K562 (cell line): ENCODE data around the gene NECTIN4. TPM values are rescaled to one million over a fixed set of nuclear protein-coding genes. Genes with fewer than 3 reads are reported as not detected.

Source experiments
- ATAC-seq: fragments of 200-7000 bp; cut with Tn5 transposase; 3 replicates; pipeline ENCODE4 v1.9.1; 2020; ENCODE audit warnings: moderate library complexity
- BruUV-seq: library from RNA; stranded (reverse); fragments of 400-500 nt; replicated peaks from 2 replicates; lab custom pipeline; 2021; lab: Mats Ljungman, UMichigan
- CTCF ChIA-PET: fragments of 300-600 bp; formaldehyde crosslinking; extraction: SDS; loops from one replicate; lab custom pipeline; 2021; ENCODE audit warnings: low intra/inter-chr PET ratio; lab: Yijun Ruan, JAX
- POLR2A ChIA-PET: fragments of 300-600, 350-650 bp; sonication (Branson Sonifier 250); formaldehyde crosslinking; extraction: SDS; loops from one replicate; lab custom pipeline; 2021; ENCODE audit warnings: antibody characterized with exemption, inconsistent platforms; lab: Yijun Ruan, JAX
- DNase-seq, 4 experiments: peaks; one replicate each; pipeline versions ENCODE4 v3.0.0 to v3.0.0-alpha.2; 2011 to 2018; ENCODE audit warnings: low spot score in 3 of 4, mixed read lengths in 3 of 4; ENCODE audit errors: extremely low read depth in 1 of 4
- FAIRE-seq: peaks from 2 replicates; lab custom pipeline; 2011; peaks lifted over from hg19 to GRCh38; lab: Jason Lieb, UNC
- H2AFZ ChIP-seq: 2 replicates; pipeline ENCODE4 v1.6.0; 2011; ENCODE audit warnings: low read depth, low read length, control low read depth, inconsistent platforms
- H3K27ac ChIP-seq: fragments of 200-600 bp; 3 replicates; pipeline ENCODE4 v1.8.0; 2011; ENCODE audit warnings: low read depth, mild to moderate bottlenecking, control low read depth, inconsistent platforms, low read length, moderate library complexity, mixed read lengths; ENCODE audit errors: extremely low read depth
- H3K27me3 ChIP-seq, 2 experiments: fragments of 300-600 bp in 1 of 2; 2 replicates in 1 of 2; 3 replicates in 1 of 2; pipeline versions ENCODE4 v1.6.0 to v1.8.0; 2011; ENCODE audit warnings: inconsistent platforms in 2 of 2, low read length in 2 of 2, mild to moderate bottlenecking in 1 of 2, mixed read lengths in 1 of 2, moderate library complexity in 1 of 2; ENCODE audit not compliant: control insufficient read depth in 2 of 2, insufficient read depth in 2 of 2
- H3K36me3 ChIP-seq: fragments of 300-600 bp; 3 replicates; pipeline ENCODE4 v1.8.0; 2011; ENCODE audit warnings: mild to moderate bottlenecking, low read length, inconsistent platforms; ENCODE audit not compliant: control insufficient read depth, insufficient read depth
- H3K4me1 ChIP-seq, 2 experiments: fragments of 200-600 bp in 1 of 2; replicated peaks in 1 of 2; 2 replicates in 1 of 2; 3 replicates in 1 of 2; pipeline versions ENCODE4 v1.5.1 to v1.8.0; 2011; ENCODE audit warnings: inconsistent platforms in 2 of 2, low read length in 2 of 2, mild to moderate bottlenecking in 1 of 2, mixed read lengths in 1 of 2, moderate library complexity in 1 of 2; ENCODE audit not compliant: control insufficient read depth in 2 of 2, insufficient read depth in 2 of 2
- H3K4me2 ChIP-seq: 2 replicates; pipeline ENCODE4 v1.6.1; 2011; ENCODE audit warnings: low read length, control low read depth, inconsistent platforms, mixed read lengths; ENCODE audit not compliant: insufficient read depth
- H3K4me3 ChIP-seq: fragments of 200-600 bp; sonication (generic), shearing (Covaris generic); 2 replicates; pipeline ENCODE4 v1.5.1; 2016; ENCODE audit warnings: control low read depth, inconsistent platforms
- H3K79me2 ChIP-seq: fragments of 200-600 bp; 3 replicates; pipeline ENCODE4 v1.8.0; 2011; ENCODE audit warnings: low read length, inconsistent platforms; ENCODE audit not compliant: control insufficient read depth, insufficient read depth
- H3K9ac ChIP-seq, 2 experiments: 2 replicates each; pipeline versions ENCODE4 v1.6.0 to v1.6.1; 2011; ENCODE audit warnings: low read depth in 2 of 2, low read length in 2 of 2, control low read depth in 1 of 2, inconsistent platforms in 1 of 2, mild to moderate bottlenecking in 1 of 2, mixed read lengths in 1 of 2; ENCODE audit not compliant: insufficient read depth in 1 of 2
- H3K9me1 ChIP-seq: one replicate; pipeline ENCODE4 v1.6.0; 2011; ENCODE audit warnings: inconsistent platforms, mild to moderate bottlenecking, low read length, moderate library complexity; ENCODE audit not compliant: control insufficient read depth, insufficient read depth
- H3K9me3 ChIP-seq: replicated peaks from 2 replicates; pipeline ENCODE4 v1.5.1; 2011; ENCODE audit warnings: low read depth, low read length, inconsistent platforms; ENCODE audit not compliant: control insufficient read depth, insufficient read depth
- H4K20me1 ChIP-seq: replicated peaks from 2 replicates; pipeline ENCODE4 v1.6.1; 2011; ENCODE audit warnings: low read length, inconsistent platforms, mixed read lengths; ENCODE audit not compliant: control insufficient read depth, insufficient read depth
- ARID1B ChIP-seq: fragments of 450-650 bp; IDR thresholded peaks from 2 replicates; pipeline ENCODE4 v1.6.1; 2016; ENCODE audit warnings: antibody characterized with exemption, mild to moderate bottlenecking, inconsistent platforms
- DACH1 ChIP-seq: fragments of 450-650 bp; IDR thresholded peaks from 2 replicates; pipeline ENCODE4 v1.6.1; 2018; ENCODE audit not compliant: partially characterized antibody
- ETS1 ChIP-seq: conservative IDR thresholded peaks from 2 replicates; pipeline ENCODE4 v1.6.1; 2011; ENCODE audit warnings: low read depth, mild to moderate bottlenecking, low read length; ENCODE audit not compliant: control insufficient read depth
- ETV1 ChIP-seq: fragments of 450-650 bp; conservative IDR thresholded peaks from 2 replicates; pipeline ENCODE4 v1.6.1; 2016; ENCODE audit warnings: missing genetic modification characterization, control low read depth, low read depth, missing compliant biosample characterization
- HOXB6 ChIP-seq: fragments of 250-450 bp; sonication (Bioruptor Pico); IDR thresholded peaks from 2 replicates; pipeline ENCODE4 v1.5.1; 2022; ENCODE audit warnings: mild to moderate bottlenecking, borderline replicate concordance
- MEIS2 ChIP-seq: fragments of 450-650 bp; IDR thresholded peaks from 2 replicates; pipeline ENCODE4 v1.6.1; 2014; ENCODE audit warnings: mild to moderate bottlenecking; ENCODE audit not compliant: partially characterized antibody
- NR3C1 ChIP-seq: sonication (generic); formaldehyde crosslinking; IDR thresholded peaks from 2 replicates; pipeline ENCODE4 v1.8.1; 2022; ENCODE audit warnings: missing genetic modification reagents
- SREBF1 ChIP-seq: fragments of 150-350 bp; IDR thresholded peaks from 2 replicates; pipeline ENCODE4 v1.6.1; 2014; ENCODE audit warnings: antibody characterized with exemption, low read depth, low read length, borderline replicate concordance
- TRIM28 ChIP-seq: fragments of 450-650 bp; IDR thresholded peaks from 2 replicates; pipeline ENCODE4 v1.6.1; 2017
- WHSC1 ChIP-seq: IDR thresholded peaks from one replicate; pipeline ENCODE4 v1.6.1; 2012; ENCODE audit warnings: low read length, control low read depth, inconsistent platforms
- XRCC3 ChIP-seq: fragments of 450-650 bp; IDR thresholded peaks from 2 replicates; pipeline ENCODE4 v1.6.1; 2017; ENCODE audit warnings: mild to moderate bottlenecking, moderate library complexity
- ZBTB26 ChIP-seq: fragments of 450-650 bp; formaldehyde crosslinking; IDR thresholded peaks from 2 replicates; pipeline ENCODE4 v1.4.0; 2022; ENCODE audit warnings: missing genetic modification characterization
- ZBTB34 ChIP-seq: fragments of 250-450 bp; sonication (Bioruptor Pico); IDR thresholded peaks from 2 replicates; pipeline ENCODE4 v1.8.0; 2021; ENCODE audit warnings: mild to moderate bottlenecking, moderate library complexity
- ZNF79 ChIP-seq: fragments of 250-450 bp; sonication (Bioruptor Pico); IDR thresholded peaks from 2 replicates; pipeline ENCODE4 v1.4.0; 2020; ENCODE audit warnings: low read depth, mild to moderate bottlenecking, moderate library complexity
- WGBS: fragments of 100-300 bp; shearing (Covaris generic); methylation state at CpG from one replicate; pipeline ENCODE4 v1.1.6; 2016; ENCODE audit warnings: low coverage, mixed read lengths; ENCODE audit not compliant: insufficient coverage; ENCODE audit errors: missing lambda C conversion rate; 5-methylcytosine and 5-hydroxymethylcytosine counted together
- in situ Hi-C: fragments of 300-500 bp; cut with MboI; formaldehyde crosslinking; loops from 4 replicates; pipeline ENCODE4 v1.15.0; 2018; ENCODE audit warnings: inconsistent platforms, mixed read lengths
- intact Hi-C: fragments of 100-400 bp; cut with micrococcal nuclease; formaldehyde crosslinking; loops from 2 replicates; pipeline ENCODE4 v1.14.2; 2022
- polyA plus RNA-seq, 8 experiments: library from polyadenylated mRNA; depleted of rRNA in 4 of 8; stranded (reverse) in 5 of 8; unstranded in 3 of 8; fragments of >200 nt; fragmentation: Nextera tagmentation in 2 of 8; fragmentation: Illumina TruSeq in 1 of 8; extraction: Ambion mirVana in 2 of 8; extraction: Trizol in 1 of 8; gene quantifications; 2 replicates each; pipeline versions ENCODE4 v1.2.1 to v1.2.3, GENCODE V29; 2011 to 2014; ENCODE audit warnings: inconsistent platforms in 1 of 8, missing spikeins in 1 of 8
- total RNA-seq, 7 experiments: library from RNA; depleted of rRNA in 6 of 7; stranded (reverse); fragments of >200 nt in 6 of 7; fragmentation: Illumina TruSeq in 2 of 7; extraction: Trizol in 2 of 7; gene quantifications; 2 replicates each; pipeline versions ENCODE4 v1.2.1 to v1.2.3, GENCODE V29; 2011 to 2021; ENCODE audit warnings: low replicate concordance in 1 of 7

The NECTIN4 gene
- total and polyA plus RNA-seq, 9 of the 15 experiments (the other 6 are each of a cell fraction or from before 2014, with no cell fraction given): 0.01 to 0.09 TPM; not detected in 7

GRCh38 chr1:161111117-161111516, 21.8 kb upstream of the NECTIN4 start:
- intact Hi-C loops (no loop called here), in situ Hi-C loops (no loop called here)
- H3K4me3 ChIP-seq: no peak overlapping the region
- no peak overlapping the region for H3K27ac ChIP-seq
- no peak for DNase-seq
- H3K9me3 ChIP-seq: no peaks in the 10 kb centered on the region
- 93% methylated on average over 3 of the region's 3 CpGs for WGBS
- H3K27me3 ChIP-seq: no peaks in the 10 kb centered on the region
- H4K20me1 ChIP-seq: no peaks in the 10 kb centered on the region; the same call in 1 of the 2 replicates
- no peaks in the 10 kb centered on the region for H3K9me1 ChIP-seq
- no peak overlapping the region for H3K9ac ChIP-seq
- H3K79me2 ChIP-seq: peaks cover 95% of the 10 kb centered on the region
- no peak overlapping the region for H2AFZ ChIP-seq
- no peak for ATAC-seq
- no peak overlapping the region for H3K4me2 ChIP-seq
- peaks cover 82% of the 10 kb centered on the region for H3K36me3 ChIP-seq
- POLR2A ChIA-PET: interaction anchor here (1.4 kb wide), 1 partner anchor 11 kb away, joined by 5 read pairs; no protein-coding TSS in a partner anchor
- FAIRE-seq: no peak
- peaks cover 4 to 26% of the 10 kb centered on the region in 2 experiments for H3K4me1 ChIP-seq
- no peak for TF ChIP-seq WHSC1
- no peak for TF ChIP-seq XRCC3
- TF ChIP-seq DACH1: no peak
- TF ChIP-seq ETV1 (tag): no peak
- no peak for TF ChIP-seq MEIS2
- TF ChIP-seq ETS1: no peak
- TF ChIP-seq TRIM28: no peak
- TF ChIP-seq HOXB6: no peak
- no peak for TF ChIP-seq ARID1B
- TF ChIP-seq ZNF79 (CRISPR knock-in tag): no peak
- no peak for TF ChIP-seq ZBTB26 (CRISPR knock-in tag)
- no peak for TF ChIP-seq ZBTB34 (CRISPR knock-in tag)
- TF ChIP-seq NR3C1 (CRISPR knock-in tag): no peak
- TF ChIP-seq SREBF1: no peak
- no TSS peak for BruUV-seq
- CTCF ChIA-PET: interaction anchor here (0.6 kb wide), 1 partner anchor 110 kb away, joined by 3 read pairs; no protein-coding TSS in a partner anchor
